ENCODE data around the gene AURKB.

The AURKB gene

GRCh38 chr17:8237886-8238285 lies 27.5 kb upstream of the AURKB start:
- WGBS (ENCODE audit: insufficient coverage) = 95% methylated on average over 4 of the region's 4 CpGs
- CTCF ChIA-PET = interaction anchor here (0.7 to 4.4 kb wide), 2 partner anchors 7 to 946 kb away, joined by 4 to 24 read pairs; no protein-coding TSS in a partner anchor
- DNase-seq = no peak

GRCh38 chr17:8237175-8237574 lies 26.8 kb upstream of the AURKB start:
- no peaks in the 10 kb centered on the region for H3K9me3 ChIP-seq (ENCODE audit: control extremely low read depth in 1 of 5, control insufficient read depth in 4 of 5, insufficient read depth in 2 of 5, low read depth in 1 of 5, low read length in 4 of 5)
- no peak for DNase-seq
- no peaks in the 10 kb centered on the region for H3K27me3 ChIP-seq (replicated peaks in 2 of 5; ENCODE audit: control insufficient read depth in 4 of 5, insufficient read depth in 5 of 5, low read length in 4 of 5)
- ChIA-PET CTCF (interaction anchor here (4.4 kb wide), 1 partner anchor 8 kb away, joined by 24 read pairs; no protein-coding TSS in a partner anchor), POLR2A (interaction anchor here (0.7 kb wide), 2 partner anchors 9 to 81 kb away, joined by 3 to 6 read pairs; no protein-coding TSS in a partner anchor)
- no peaks in the 10 kb centered on the region for H3K4me1 ChIP-seq (ENCODE audit: control extremely low read depth in 1 of 4, control insufficient read depth in 4 of 4, insufficient read depth in 4 of 4, low read length in 3 of 4)
- WGBS (ENCODE audit: insufficient coverage) = 97% methylated on average over 5 of the region's 7 CpGs
- no peak overlapping the region for H3K27ac ChIP-seq (ENCODE audit: insufficient read depth in 1 of 2, low read depth in 1 of 2, low read length in 2 of 2, poor library complexity in 1 of 2, severe bottlenecking in 2 of 2)
- H3K36me3 ChIP-seq (ENCODE audit: control insufficient read depth in 4 of 4, insufficient read depth in 4 of 4, low read length in 3 of 4) = peaks cover 23 to 89% (median 54%) of the 10 kb centered on the region in 4 experiments
- H3K4me3 ChIP-seq (ENCODE audit: control insufficient read depth in 1 of 7, extremely low read depth in 1 of 7, insufficient read depth in 4 of 7, low read depth in 2 of 7, low read length in 6 of 7) = no peak overlapping the region

More at GRCh38 chr17:8237886-8238285, 27.5 kb upstream of the AURKB start:
- no peaks in the 10 kb centered on the region for H3K4me1 ChIP-seq (ENCODE audit: control extremely low read depth in 1 of 4, control insufficient read depth in 4 of 4, insufficient read depth in 4 of 4, low read length in 3 of 4)
- POLR2A ChIA-PET = interaction anchor here (0.7 kb wide), 1 partner anchor 8 kb away, joined by 3 read pairs; no protein-coding TSS in a partner anchor
- H3K27me3 ChIP-seq (replicated peaks in 2 of 5; ENCODE audit: control insufficient read depth in 4 of 5, insufficient read depth in 5 of 5, low read length in 4 of 5) = no peaks in the 10 kb centered on the region
- no peak overlapping the region for H3K4me3 ChIP-seq (ENCODE audit: control insufficient read depth in 1 of 7, extremely low read depth in 1 of 7, insufficient read depth in 4 of 7, low read depth in 2 of 7, low read length in 6 of 7)
- H3K27ac ChIP-seq (ENCODE audit: insufficient read depth in 1 of 2, low read depth in 1 of 2, low read length in 2 of 2, poor library complexity in 1 of 2, severe bottlenecking in 2 of 2) = no peak overlapping the region
- H3K9me3 ChIP-seq (ENCODE audit: control extremely low read depth in 1 of 5, control insufficient read depth in 4 of 5, insufficient read depth in 2 of 5, low read depth in 1 of 5, low read length in 4 of 5) = no peaks in the 10 kb centered on the region
- H3K36me3 ChIP-seq (ENCODE audit: control insufficient read depth in 4 of 4, insufficient read depth in 4 of 4, low read length in 3 of 4) = peaks cover 23 to 88% (median 51%) of the 10 kb centered on the region in 4 experiments

GRCh38 chr17:8235676-8236075 lies 25.3 kb upstream of the AURKB start:
- no peak for DNase-seq
- WGBS (ENCODE audit: insufficient coverage) = 100% methylated on average over 6 of the region's 7 CpGs
- Histone ChIP-seq H3K4me1 (ENCODE audit: control extremely low read depth in 1 of 4, control insufficient read depth in 4 of 4, insufficient read depth in 4 of 4, low read length in 3 of 4) (no peaks in the 10 kb centered on the region), H3K4me3 (ENCODE audit: control insufficient read depth in 1 of 7, extremely low read depth in 1 of 7, insufficient read depth in 4 of 7, low read depth in 2 of 7, low read length in 6 of 7) (no peak overlapping the region), H3K27me3 (replicated peaks in 2 of 5; ENCODE audit: control insufficient read depth in 4 of 5, insufficient read depth in 5 of 5, low read length in 4 of 5) (no peaks in the 10 kb centered on the region), H3K36me3 (ENCODE audit: control insufficient read depth in 4 of 4, insufficient read depth in 4 of 4, low read length in 3 of 4) (peaks cover 28 to 92% (median 67%) of the 10 kb centered on the region in 4 experiments), H3K9me3 (ENCODE audit: control extremely low read depth in 1 of 5, control insufficient read depth in 4 of 5, insufficient read depth in 2 of 5, low read depth in 1 of 5, low read length in 4 of 5) (no peaks in the 10 kb centered on the region), H3K27ac (ENCODE audit: insufficient read depth in 1 of 2, low read depth in 1 of 2, low read length in 2 of 2, poor library complexity in 1 of 2, severe bottlenecking in 2 of 2) (no peak overlapping the region)
- POLR2A ChIA-PET = interaction anchor here (0.8 kb wide), 1 partner anchor 11 kb away, joined by 3 read pairs; no protein-coding TSS in a partner anchor
- CTCF ChIA-PET = interaction anchor here (4.4 kb wide), 1 partner anchor 10 kb away, joined by 24 read pairs; no protein-coding TSS in a partner anchor

- Histone ChIP-seq H3K4me1 (ENCODE audit: control extremely low read depth in 1 of 4, control insufficient read depth in 4 of 4, insufficient read depth in 4 of 4, low read length in 3 of 4) (no peaks in the 10 kb centered on the region), H3K27ac (ENCODE audit: insufficient read depth in 1 of 2, low read depth in 1 of 2, low read length in 2 of 2, poor library complexity in 1 of 2, severe bottlenecking in 2 of 2) (no peak overlapping the region), H3K27me3 (replicated peaks in 2 of 5; ENCODE audit: control insufficient read depth in 4 of 5, insufficient read depth in 5 of 5, low read length in 4 of 5) (no peaks in the 10 kb centered on the region), H3K9me3 (ENCODE audit: control extremely low read depth in 1 of 5, control insufficient read depth in 4 of 5, insufficient read depth in 2 of 5, low read depth in 1 of 5, low read length in 4 of 5) (no peaks in the 10 kb centered on the region), H3K4me3 (ENCODE audit: control insufficient read depth in 1 of 7, extremely low read depth in 1 of 7, insufficient read depth in 4 of 7, low read depth in 2 of 7, low read length in 6 of 7) (no peak overlapping the region), H3K36me3 (ENCODE audit: control insufficient read depth in 4 of 4, insufficient read depth in 4 of 4, low read length in 3 of 4) (peaks cover 34 to 93% (median 75%) of the 10 kb centered on the region in 4 experiments)
- WGBS (ENCODE audit: insufficient coverage) = 100% methylated on average over 18 of the region's 21 CpGs
- ChIA-PET POLR2A (no interaction called here), CTCF (interaction anchor here (0.6 to 4.4 kb wide), 2 partner anchors 11 to 14 kb away, joined by 3 to 24 read pairs; no protein-coding TSS in a partner anchor)
- DNase-seq = no peak
These were observed 24.2 kb upstream of the AURKB start for GRCh38 chr17:8234361-8235270.

- Histone ChIP-seq H3K9me3 (ENCODE audit: control extremely low read depth in 1 of 5, control insufficient read depth in 4 of 5, insufficient read depth in 2 of 5, low read depth in 1 of 5, low read length in 4 of 5) (no peaks in the 10 kb centered on the region), H3K27me3 (replicated peaks in 2 of 5; ENCODE audit: control insufficient read depth in 4 of 5, insufficient read depth in 5 of 5, low read length in 4 of 5) (no peaks in the 10 kb centered on the region), H3K4me3 (ENCODE audit: control insufficient read depth in 1 of 7, extremely low read depth in 1 of 7, insufficient read depth in 4 of 7, low read depth in 2 of 7, low read length in 6 of 7) (no peak overlapping the region), H3K27ac (ENCODE audit: insufficient read depth in 1 of 2, low read depth in 1 of 2, low read length in 2 of 2, poor library complexity in 1 of 2, severe bottlenecking in 2 of 2) (no peak overlapping the region), H3K36me3 (ENCODE audit: control insufficient read depth in 4 of 4, insufficient read depth in 4 of 4, low read length in 3 of 4) (peaks cover 25 to 94% (median 82%) of the 10 kb centered on the region in 4 experiments), H3K4me1 (ENCODE audit: control extremely low read depth in 1 of 4, control insufficient read depth in 4 of 4, insufficient read depth in 4 of 4, low read length in 3 of 4) (peaks cover 0 to 10% (median 4%) of the 10 kb centered on the region in 4 experiments)
- POLR2A ChIA-PET = no interaction called here
- 97% methylated on average over 9 of the region's 10 CpGs for WGBS (ENCODE audit: insufficient coverage)
- CTCF ChIA-PET = interaction anchor here (1.7 kb wide), 1 partner anchor 15 kb away, joined by 4 read pairs; no protein-coding TSS in a partner anchor
- no peak for DNase-seq
These were observed 21.3 kb upstream of the AURKB start for GRCh38 chr17:8231701-8232100.

GRCh38 chr17:8227238-8227581 lies 16.8 kb upstream of the AURKB start:
- Histone ChIP-seq H3K4me3 (ENCODE audit: control insufficient read depth in 1 of 7, extremely low read depth in 1 of 7, insufficient read depth in 4 of 7, low read depth in 2 of 7, low read length in 6 of 7) (peak overlapping the region in 5 of 7 experiments; percentile 62 to 87 (median 66)), H3K27ac (ENCODE audit: insufficient read depth in 1 of 2, low read depth in 1 of 2, low read length in 2 of 2, poor library complexity in 1 of 2, severe bottlenecking in 2 of 2) (peak overlapping the region in 1 of 2 experiments; percentile 3), H3K9me3 (ENCODE audit: control extremely low read depth in 1 of 5, control insufficient read depth in 4 of 5, insufficient read depth in 2 of 5, low read depth in 1 of 5, low read length in 4 of 5) (no peaks in the 10 kb centered on the region), H3K4me1 (ENCODE audit: control extremely low read depth in 1 of 4, control insufficient read depth in 4 of 4, insufficient read depth in 4 of 4, low read length in 3 of 4) (peaks cover 2 to 30% (median 19%) of the 10 kb centered on the region in 4 experiments), H3K27me3 (replicated peaks in 2 of 5; ENCODE audit: control insufficient read depth in 4 of 5, insufficient read depth in 5 of 5, low read length in 4 of 5) (no peaks in the 10 kb centered on the region), H3K36me3 (ENCODE audit: control insufficient read depth in 4 of 4, insufficient read depth in 4 of 4, low read length in 3 of 4) (peaks cover 16 to 52% (median 44%) of the 10 kb centered on the region in 4 experiments)
- WGBS (ENCODE audit: insufficient coverage) = 83% methylated on average over 4 of the region's 4 CpGs
- POLR2A ChIA-PET = interaction anchor here (0.6 kb wide), 3 partner anchors 21 to 73 kb away, joined by 4 to 5 read pairs (median 4); partner anchors contain the start of gene CTC1
- CTCF ChIA-PET = interaction anchor here (1.3 to 2.0 kb wide), 3 partner anchors 16 to 73 kb away, joined by 3 to 5 read pairs (median 3); no protein-coding TSS in a partner anchor
- DNase-seq = no peak
